ENCODE data around the gene PPM1E. TPM values are rescaled to one million over a fixed set of nuclear protein-coding genes. Genes with fewer than 3 reads are reported as not detected.

Gene PPM1E
- total RNA-seq, 2 donors from 2014 or later: 4.1 to 7.8 TPM

DNA sequence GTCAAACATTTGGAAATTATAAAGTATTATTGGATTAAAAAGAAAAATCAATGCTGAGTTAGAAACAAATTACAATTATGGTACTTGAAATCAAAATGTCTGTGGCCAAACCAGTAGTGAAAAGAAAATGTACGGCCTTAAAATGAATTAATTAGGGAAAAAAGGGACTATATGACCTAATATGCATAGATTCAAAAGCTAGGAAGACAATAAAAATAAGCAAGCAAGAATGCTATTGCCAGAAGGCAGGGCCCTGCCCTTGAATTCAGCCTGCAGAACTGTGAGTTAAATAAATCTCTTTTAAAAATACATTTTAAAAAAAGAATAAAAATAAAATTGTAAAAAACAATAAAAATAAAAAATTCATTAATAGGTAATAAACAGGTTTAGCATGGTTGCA, 262.4 kb downstream of the PPM1E start:
- Histone ChIP-seq H3K4me3 (no peak overlapping the region), H3K27me3 (replicated peaks; ENCODE audit: insufficient read depth) (no peaks in the 10 kb centered on the region), H3K9me3 (no peaks in the 10 kb centered on the region), H3K36me3 (no peaks in the 10 kb centered on the region), H3K4me1 (replicated peaks) (no peaks in the 10 kb centered on the region), H3K27ac (no peak overlapping the region)
- intact Hi-C loops (cut with DNase I): no loop called here
- no peak for TF ChIP-seq POLR2AphosphoS5 (IDR thresholded peaks at IDR 0.05)
- TF ChIP-seq POLR2A (IDR thresholded peaks at IDR 0.05): no peak
- TF ChIP-seq, protein P1, sequence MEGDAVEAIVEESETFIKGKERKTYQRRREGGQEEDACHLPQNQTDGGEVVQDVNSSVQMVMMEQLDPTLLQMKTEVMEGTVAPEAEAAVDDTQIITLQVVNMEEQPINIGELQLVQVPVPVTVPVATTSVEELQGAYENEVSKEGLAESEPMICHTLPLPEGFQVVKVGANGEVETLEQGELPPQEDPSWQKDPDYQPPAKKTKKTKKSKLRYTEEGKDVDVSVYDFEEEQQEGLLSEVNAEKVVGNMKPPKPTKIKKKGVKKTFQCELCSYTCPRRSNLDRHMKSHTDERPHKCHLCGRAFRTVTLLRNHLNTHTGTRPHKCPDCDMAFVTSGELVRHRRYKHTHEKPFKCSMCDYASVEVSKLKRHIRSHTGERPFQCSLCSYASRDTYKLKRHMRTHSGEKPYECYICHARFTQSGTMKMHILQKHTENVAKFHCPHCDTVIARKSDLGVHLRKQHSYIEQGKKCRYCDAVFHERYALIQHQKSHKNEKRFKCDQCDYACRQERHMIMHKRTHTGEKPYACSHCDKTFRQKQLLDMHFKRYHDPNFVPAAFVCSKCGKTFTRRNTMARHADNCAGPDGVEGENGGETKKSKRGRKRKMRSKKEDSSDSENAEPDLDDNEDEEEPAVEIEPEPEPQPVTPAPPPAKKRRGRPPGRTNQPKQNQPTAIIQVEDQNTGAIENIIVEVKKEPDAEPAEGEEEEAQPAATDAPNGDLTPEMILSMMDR (IDR thresholded peaks at IDR 0.05): no peak
- no peak for DNase-seq (ENCODE audit: low spot score)
- WGBS: 71% methylated on average over 1 of the region's 1 CpG

DNA sequence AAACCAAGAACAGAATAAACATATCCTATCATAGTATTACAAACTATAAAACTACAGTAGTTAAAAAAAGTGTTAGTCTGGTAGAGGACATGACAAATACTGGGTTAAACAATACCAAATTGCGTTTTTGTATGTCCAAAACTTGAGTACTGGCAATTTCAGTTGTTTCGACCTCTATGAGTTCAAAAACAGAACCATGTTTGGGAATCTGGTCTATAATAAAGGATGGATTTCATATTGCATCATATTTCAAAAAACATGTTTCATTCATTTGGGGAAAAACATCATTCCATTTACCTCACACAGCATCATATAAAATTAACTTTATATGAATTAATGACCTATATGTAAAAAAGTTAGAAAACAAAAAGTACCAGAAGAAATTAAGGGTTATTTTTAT, 269.3 kb downstream of the PPM1E start:
- no peaks in the 10 kb centered on the region for H3K9me3 ChIP-seq
- H3K27me3 ChIP-seq (replicated peaks; ENCODE audit: insufficient read depth): no peaks in the 10 kb centered on the region
- no peak overlapping the region for H3K27ac ChIP-seq
- intact Hi-C loops (cut with DNase I): no loop called here
- H3K4me1 ChIP-seq (replicated peaks): no peaks in the 10 kb centered on the region
- H3K36me3 ChIP-seq: no peaks in the 10 kb centered on the region
- WGBS: 94% methylated on average over 2 of the region's 2 CpGs
- DNase-seq (ENCODE audit: low spot score): no peak
- no peak overlapping the region for H3K4me3 ChIP-seq
- TF ChIP-seq POLR2AphosphoS5 (IDR thresholded peaks at IDR 0.05) (no peak), POLR2A (IDR thresholded peaks at IDR 0.05) (no peak)
- TF ChIP-seq, protein P1 (IDR thresholded peaks at IDR 0.05): no peak

DNA sequence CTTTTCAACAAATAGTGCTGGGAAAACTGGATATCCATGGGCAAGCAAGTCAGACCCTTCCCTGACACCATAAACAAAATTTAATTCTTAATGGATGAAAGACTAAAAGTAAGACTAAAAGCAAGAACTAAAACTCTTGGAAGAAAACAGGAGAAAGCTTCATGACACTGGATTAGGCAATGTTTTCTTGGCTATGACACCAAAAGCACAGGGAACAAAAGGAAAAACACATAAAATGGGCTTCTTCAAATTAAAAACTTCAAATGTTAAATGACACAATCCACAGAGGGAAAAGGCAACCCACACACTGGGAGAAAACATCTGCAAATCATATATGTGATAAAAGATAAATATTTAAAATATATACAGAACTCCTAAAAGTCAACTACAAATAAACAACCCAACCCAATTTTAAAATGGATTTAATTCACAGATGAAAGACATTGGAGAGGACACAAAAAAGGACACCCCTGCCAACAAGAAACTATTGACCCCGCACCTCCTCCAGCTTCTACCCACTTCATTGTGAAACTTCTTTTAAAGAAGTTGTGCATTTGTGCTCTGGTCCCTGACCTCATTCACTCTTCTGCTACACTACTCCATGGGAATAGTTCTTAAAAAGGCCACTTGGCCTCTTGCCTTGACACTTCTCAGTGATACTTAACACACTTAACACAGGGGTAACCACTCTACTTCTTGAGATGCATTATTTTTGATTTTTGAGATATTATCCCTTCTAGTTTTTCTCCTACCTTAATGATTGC, 270.7 kb downstream of the PPM1E start:
- H3K4me1 ChIP-seq (replicated peaks): no peaks in the 10 kb centered on the region
- TF ChIP-seq POLR2A (IDR thresholded peaks at IDR 0.05) (no peak), POLR2AphosphoS5 (IDR thresholded peaks at IDR 0.05) (no peak)
- TF ChIP-seq, protein P1 (IDR thresholded peaks at IDR 0.05): no peak
- no peaks in the 10 kb centered on the region for H3K36me3 ChIP-seq
- 73% methylated on average over 1 of the region's 1 CpG for WGBS
- intact Hi-C loops (cut with DNase I): no loop called here
- no peak for DNase-seq (ENCODE audit: low spot score)
- H3K27ac ChIP-seq: no peak overlapping the region
- no peaks in the 10 kb centered on the region for H3K27me3 ChIP-seq (replicated peaks; ENCODE audit: insufficient read depth)
- no peak overlapping the region for H3K4me3 ChIP-seq
- no peaks in the 10 kb centered on the region for H3K9me3 ChIP-seq

GRCh38 chr17:59027750-59028149, 272.1 kb downstream of the PPM1E start:
- no peak for TF ChIP-seq POLR2AphosphoS5 (IDR thresholded peaks at IDR 0.05)
- TF ChIP-seq, protein P1 (IDR thresholded peaks at IDR 0.05): no peak
- no peak for TF ChIP-seq POLR2A (IDR thresholded peaks at IDR 0.05)
- no peak overlapping the region for H3K4me3 ChIP-seq
- no peaks in the 10 kb centered on the region for H3K9me3 ChIP-seq
- intact Hi-C loops (cut with DNase I): no loop called here
- WGBS: 71% methylated on average over 4 of the region's 4 CpGs
- H3K36me3 ChIP-seq: no peaks in the 10 kb centered on the region
- H3K27me3 ChIP-seq (replicated peaks; ENCODE audit: insufficient read depth): no peaks in the 10 kb centered on the region
- H3K4me1 ChIP-seq (replicated peaks): no peaks in the 10 kb centered on the region
- DNase-seq (ENCODE audit: low spot score): no peak
- H3K27ac ChIP-seq: no peak overlapping the region

GRCh38 chr17:59028328-59028727, 272.7 kb downstream of the PPM1E start:
- no peak for DNase-seq (ENCODE audit: low spot score)
- Histone ChIP-seq H3K4me1 (replicated peaks) (no peaks in the 10 kb centered on the region), H3K27me3 (replicated peaks; ENCODE audit: insufficient read depth) (no peaks in the 10 kb centered on the region), H3K27ac (no peak overlapping the region), H3K9me3 (no peaks in the 10 kb centered on the region), H3K4me3 (no peak overlapping the region), H3K36me3 (no peaks in the 10 kb centered on the region)
- 86% methylated on average over 6 of the region's 6 CpGs for WGBS
- intact Hi-C loops (cut with DNase I): no loop called here
- TF ChIP-seq POLR2AphosphoS5 (IDR thresholded peaks at IDR 0.05): no peak
- no peak for TF ChIP-seq POLR2A (IDR thresholded peaks at IDR 0.05)
- TF ChIP-seq, protein P1 (IDR thresholded peaks at IDR 0.05): no peak

Measured in prostate gland (tissue), 2 donors.